WTC11 (cell line): ENCODE results near the gene FCGBP. TPM values are rescaled to one million over a fixed set of nuclear protein-coding genes. Genes with fewer than 3 reads are reported as not detected.

ENCODE experiments used
- ATAC-seq: fragments of 200-7000 bp; cut with Tn5 transposase; 2 replicates; pipeline ENCODE4 v1.10.0; 2021; ENCODE audit warnings: mild to moderate bottlenecking, moderate library complexity
- CTCF ChIA-PET: fragments of 300-600 bp; sonication (Branson Sonifier 250); formaldehyde crosslinking; loops from one replicate; lab custom pipeline; 2021; ENCODE audit warnings: antibody characterized with exemption; lab: Charles Lee
- POLR2A ChIA-PET: fragments of 350-600 bp; sonication (Branson Sonifier 250); formaldehyde crosslinking; loops from one replicate; lab custom pipeline; 2021; ENCODE audit warnings: antibody characterized with exemption; lab: Charles Lee
- DNase-seq: peaks from one replicate; pipeline ENCODE4 v3.0.0; 2021; ENCODE audit warnings: low spot score
- H3K27ac Mint-ChIP-seq: 2 replicates; pipeline ENCODE4 v1.8.0; 2021; ENCODE audit warnings: mixed read lengths
- H3K27me3 Mint-ChIP-seq: 2 replicates; pipeline ENCODE4 v1.8.0; 2021; ENCODE audit warnings: low read depth, mild to moderate bottlenecking, moderate library complexity, mixed read lengths
- H3K36me3 Mint-ChIP-seq: 2 replicates; pipeline ENCODE4 v1.8.0; 2021; ENCODE audit warnings: mixed read lengths
- H3K4me1 Mint-ChIP-seq: 2 replicates; pipeline ENCODE4 v1.8.0; 2022; ENCODE audit warnings: mixed read lengths
- H3K4me3 Mint-ChIP-seq: 2 replicates; pipeline ENCODE4 v1.8.0; 2021; ENCODE audit warnings: mild to moderate bottlenecking, moderate library complexity, mixed read lengths
- H3K9me3 Mint-ChIP-seq: 2 replicates; pipeline ENCODE4 v1.8.0; 2021; ENCODE audit warnings: mixed read lengths
- ARID4B ChIP-seq: sonication (generic); formaldehyde crosslinking; IDR thresholded peaks from 2 replicates; pipeline ENCODE4 v1.8.0; 2023; ENCODE audit warnings: missing genetic modification reagents, mild to moderate bottlenecking, borderline replicate concordance
- ATF3 ChIP-seq: sonication (generic); formaldehyde crosslinking; conservative IDR thresholded peaks from 2 replicates; pipeline ENCODE4 v1.8.1; 2022; ENCODE audit warnings: mild to moderate bottlenecking, missing genetic modification reagents
- ESRRA ChIP-seq: sonication (generic); formaldehyde crosslinking; IDR thresholded peaks from 2 replicates; pipeline ENCODE4 v1.8.1; 2022; ENCODE audit warnings: mild to moderate bottlenecking, missing genetic modification reagents, borderline replicate concordance
- KAT7 ChIP-seq: sonication (generic); formaldehyde crosslinking; IDR thresholded peaks from 2 replicates; pipeline ENCODE4 v1.8.1; 2023; ENCODE audit warnings: missing genetic modification reagents, mild to moderate bottlenecking, borderline replicate concordance
- MYBL2 ChIP-seq: sonication (generic); formaldehyde crosslinking; IDR thresholded peaks from 2 replicates; pipeline ENCODE4 v1.8.1; 2023; ENCODE audit warnings: mild to moderate bottlenecking, moderate library complexity, missing genetic modification reagents
- PRRX2 ChIP-seq: fragments of 250-450 bp; sonication (Bioruptor Pico); IDR thresholded peaks from 2 replicates; pipeline ENCODE4 v1.8.0; 2021; ENCODE audit warnings: mild to moderate bottlenecking
- STAT6 ChIP-seq: sonication (generic); formaldehyde crosslinking; conservative IDR thresholded peaks from 2 replicates; pipeline ENCODE4 v1.8.1; 2023; ENCODE audit warnings: mild to moderate bottlenecking, low read depth, missing genetic modification reagents, moderate library complexity
- TEAD1 ChIP-seq: sonication (generic); formaldehyde crosslinking; IDR thresholded peaks from 2 replicates; pipeline ENCODE4 v1.8.0; 2022; ENCODE audit warnings: mild to moderate bottlenecking, missing genetic modification reagents
- USF1 ChIP-seq: sonication (generic); formaldehyde crosslinking; IDR thresholded peaks from 2 replicates; pipeline ENCODE4 v1.8.0; 2022; ENCODE audit warnings: mild to moderate bottlenecking, missing genetic modification reagents
- ZNF219 ChIP-seq: sonication (generic); formaldehyde crosslinking; IDR thresholded peaks from 2 replicates; pipeline ENCODE4 v1.8.0; 2023; ENCODE audit warnings: missing genetic modification reagents, mild to moderate bottlenecking, borderline replicate concordance
- ZNF396 ChIP-seq: fragments of 250-450 bp; sonication (Bioruptor Pico); IDR thresholded peaks from 2 replicates; pipeline ENCODE4 v1.8.0; 2021; ENCODE audit warnings: mild to moderate bottlenecking, moderate library complexity, borderline replicate concordance
- total RNA-seq: library from RNA; stranded (reverse); gene quantifications from 3 replicates; pipeline ENCODE4 v1.2.3, GENCODE V29; 2021
- TF ChIP-seq, protein P1 (sequence below): sonication (generic); formaldehyde crosslinking; IDR thresholded peaks from 2 replicates; pipeline ENCODE4 v1.8.1; 2022; ENCODE audit warnings: mild to moderate bottlenecking, missing genetic modification reagents, moderate library complexity, borderline replicate concordance
- TF ChIP-seq, protein P2 (sequence below): sonication (generic); formaldehyde crosslinking; IDR thresholded peaks from 2 replicates; pipeline ENCODE4 v1.8.0; 2023; ENCODE audit warnings: missing genetic modification reagents
- TF ChIP-seq, protein P3 (sequence below): sonication (generic); formaldehyde crosslinking; IDR thresholded peaks from 2 replicates; pipeline ENCODE4 v1.8.1; 2023; ENCODE audit warnings: mild to moderate bottlenecking, missing genetic modification reagents, borderline replicate concordance

FCGBP gene
- total RNA-seq, 1 experiment from 2014 or later = 2.8 TPM

DNA sequence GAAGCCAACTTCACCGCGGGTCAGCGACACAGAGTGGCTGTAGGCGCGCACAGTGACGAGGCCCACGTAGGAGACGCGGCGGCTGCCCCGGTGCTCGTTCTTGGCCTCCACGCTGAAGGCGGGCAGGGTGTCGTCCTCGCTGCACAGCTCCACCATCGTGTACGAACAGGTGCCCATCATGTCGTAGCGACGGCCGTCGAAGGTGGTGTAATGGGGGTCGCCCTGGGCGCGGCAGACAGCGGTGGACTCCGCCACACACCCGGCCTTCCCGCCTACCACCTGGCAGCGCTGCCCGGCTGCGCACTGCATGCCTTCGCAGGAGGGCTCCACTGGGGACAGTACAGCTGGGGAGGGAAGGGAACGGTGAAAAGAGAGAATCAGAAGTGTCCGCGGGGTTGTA, 10.0 kb downstream of the FCGBP start:
- no peak for ATAC-seq
- no peaks in the 10 kb centered on the region for H3K27me3 Mint-ChIP-seq
- ChIA-PET CTCF (interaction anchor here (1.3 kb wide), 1 partner anchor 34 kb away, joined by 3 read pairs; no protein-coding TSS in a partner anchor), POLR2A (no interaction called here)
- H3K9me3 Mint-ChIP-seq = no peaks in the 10 kb centered on the region
- no peaks in the 10 kb centered on the region for H3K36me3 Mint-ChIP-seq
- no peak overlapping the region for H3K27ac Mint-ChIP-seq
- peaks cover 6% of the 10 kb centered on the region for H3K4me1 Mint-ChIP-seq
- DNase-seq = no peak
- TF ChIP-seq ZNF396 (CRISPR knock-in tag) = no peak
- no peak for TF ChIP-seq TEAD1 (CRISPR knock-in tag)
- no peak for TF ChIP-seq KAT7
- TF ChIP-seq PRRX2 (CRISPR knock-in tag) = no peak
- no peak for TF ChIP-seq ARID4B
- TF ChIP-seq ATF3 (CRISPR knock-in tag) = no peak
- no peak for TF ChIP-seq MYBL2 (CRISPR knock-in tag)
- TF ChIP-seq, protein P1, sequence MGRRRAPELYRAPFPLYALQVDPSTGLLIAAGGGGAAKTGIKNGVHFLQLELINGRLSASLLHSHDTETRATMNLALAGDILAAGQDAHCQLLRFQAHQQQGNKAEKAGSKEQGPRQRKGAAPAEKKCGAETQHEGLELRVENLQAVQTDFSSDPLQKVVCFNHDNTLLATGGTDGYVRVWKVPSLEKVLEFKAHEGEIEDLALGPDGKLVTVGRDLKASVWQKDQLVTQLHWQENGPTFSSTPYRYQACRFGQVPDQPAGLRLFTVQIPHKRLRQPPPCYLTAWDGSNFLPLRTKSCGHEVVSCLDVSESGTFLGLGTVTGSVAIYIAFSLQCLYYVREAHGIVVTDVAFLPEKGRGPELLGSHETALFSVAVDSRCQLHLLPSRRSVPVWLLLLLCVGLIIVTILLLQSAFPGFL (CRISPR knock-in tag) = no peak
- TF ChIP-seq, protein P2, sequence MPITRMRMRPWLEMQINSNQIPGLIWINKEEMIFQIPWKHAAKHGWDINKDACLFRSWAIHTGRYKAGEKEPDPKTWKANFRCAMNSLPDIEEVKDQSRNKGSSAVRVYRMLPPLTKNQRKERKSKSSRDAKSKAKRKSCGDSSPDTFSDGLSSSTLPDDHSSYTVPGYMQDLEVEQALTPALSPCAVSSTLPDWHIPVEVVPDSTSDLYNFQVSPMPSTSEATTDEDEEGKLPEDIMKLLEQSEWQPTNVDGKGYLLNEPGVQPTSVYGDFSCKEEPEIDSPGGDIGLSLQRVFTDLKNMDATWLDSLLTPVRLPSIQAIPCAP = no peak
- TF ChIP-seq, protein P3, sequence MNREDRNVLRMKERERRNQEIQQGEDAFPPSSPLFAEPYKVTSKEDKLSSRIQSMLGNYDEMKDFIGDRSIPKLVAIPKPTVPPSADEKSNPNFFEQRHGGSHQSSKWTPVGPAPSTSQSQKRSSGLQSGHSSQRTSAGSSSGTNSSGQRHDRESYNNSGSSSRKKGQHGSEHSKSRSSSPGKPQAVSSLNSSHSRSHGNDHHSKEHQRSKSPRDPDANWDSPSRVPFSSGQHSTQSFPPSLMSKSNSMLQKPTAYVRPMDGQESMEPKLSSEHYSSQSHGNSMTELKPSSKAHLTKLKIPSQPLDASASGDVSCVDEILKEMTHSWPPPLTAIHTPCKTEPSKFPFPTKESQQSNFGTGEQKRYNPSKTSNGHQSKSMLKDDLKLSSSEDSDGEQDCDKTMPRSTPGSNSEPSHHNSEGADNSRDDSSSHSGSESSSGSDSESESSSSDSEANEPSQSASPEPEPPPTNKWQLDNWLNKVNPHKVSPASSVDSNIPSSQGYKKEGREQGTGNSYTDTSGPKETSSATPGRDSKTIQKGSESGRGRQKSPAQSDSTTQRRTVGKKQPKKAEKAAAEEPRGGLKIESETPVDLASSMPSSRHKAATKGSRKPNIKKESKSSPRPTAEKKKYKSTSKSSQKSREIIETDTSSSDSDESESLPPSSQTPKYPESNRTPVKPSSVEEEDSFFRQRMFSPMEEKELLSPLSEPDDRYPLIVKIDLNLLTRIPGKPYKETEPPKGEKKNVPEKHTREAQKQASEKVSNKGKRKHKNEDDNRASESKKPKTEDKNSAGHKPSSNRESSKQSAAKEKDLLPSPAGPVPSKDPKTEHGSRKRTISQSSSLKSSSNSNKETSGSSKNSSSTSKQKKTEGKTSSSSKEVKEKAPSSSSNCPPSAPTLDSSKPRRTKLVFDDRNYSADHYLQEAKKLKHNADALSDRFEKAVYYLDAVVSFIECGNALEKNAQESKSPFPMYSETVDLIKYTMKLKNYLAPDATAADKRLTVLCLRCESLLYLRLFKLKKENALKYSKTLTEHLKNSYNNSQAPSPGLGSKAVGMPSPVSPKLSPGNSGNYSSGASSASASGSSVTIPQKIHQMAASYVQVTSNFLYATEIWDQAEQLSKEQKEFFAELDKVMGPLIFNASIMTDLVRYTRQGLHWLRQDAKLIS (CRISPR knock-in tag) = no peak
- no peak for TF ChIP-seq ESRRA
- TF ChIP-seq, all 79 proteins: peak for 0
- no peak overlapping the region for H3K4me3 Mint-ChIP-seq

DNA sequence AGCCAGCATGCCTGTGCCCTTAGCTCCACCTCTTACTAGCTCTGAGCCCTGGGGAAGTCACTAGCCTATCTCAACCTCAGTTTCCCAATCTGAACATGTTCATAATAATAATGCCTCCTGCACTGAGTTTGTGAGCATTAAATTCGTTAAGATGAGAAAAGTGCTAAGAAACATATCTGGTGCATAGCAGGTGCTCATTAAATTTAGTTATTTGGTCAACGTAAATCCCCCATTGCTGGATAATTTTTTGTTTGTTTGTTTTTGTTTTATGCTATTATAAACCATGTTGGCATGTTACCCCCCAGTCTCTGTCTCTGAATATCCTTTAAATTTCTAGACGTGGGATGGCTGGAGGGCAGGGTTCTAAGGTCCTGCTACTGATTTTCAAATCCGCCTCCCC, 10.6 kb downstream of the FCGBP start:
- TF ChIP-seq STAT6 (CRISPR knock-in tag) (no peak), USF1 (CRISPR knock-in tag) (no peak), ZNF219 (CRISPR knock-in tag) (no peak)
- TF ChIP-seq, all 79 proteins: peak for 0

More for the DNA sequence above, 10.6 kb downstream of the FCGBP start:
- Mint-ChIP-seq H3K27ac (no peak overlapping the region), H3K4me3 (no peak overlapping the region), H3K9me3 (no peaks in the 10 kb centered on the region), H3K4me1 (peaks cover 6% of the 10 kb centered on the region), H3K36me3 (no peaks in the 10 kb centered on the region), H3K27me3 (no peaks in the 10 kb centered on the region)
- no peak for ATAC-seq
- no peak for DNase-seq
- CTCF ChIA-PET = interaction anchor here (1.3 kb wide), 1 partner anchor 34 kb away, joined by 3 read pairs; no protein-coding TSS in a partner anchor
- POLR2A ChIA-PET = no interaction called here
